Neural cell (in vitro differentiated cells): ENCODE results near the gene OR52E5.

Experiments
- EZH2 ChIP-seq: fragments of 200-600, 300-800 bp; shearing (Covaris generic), sonication (generic); IDR thresholded peaks from 2 replicates; pipeline ENCODE4 v1.6.1; 2014; ENCODE audit warnings: antibody characterized with exemption, low read length, borderline replicate concordance, mild to moderate bottlenecking; ENCODE audit not compliant: insufficient read depth, poor library complexity, severe bottlenecking
- POLR2AphosphoS5 ChIP-seq: IDR thresholded peaks from 2 replicates; pipeline ENCODE4 v1.6.1; 2012
- RAD21 ChIP-seq: fragments of 450-650 bp; conservative IDR thresholded peaks from 2 replicates; pipeline ENCODE4 v1.6.1; 2014; ENCODE audit warnings: antibody characterized with exemption, mild to moderate bottlenecking, moderate library complexity
- TF ChIP-seq, protein P1 (sequence below): fragments of 450-650 bp; IDR thresholded peaks from 2 replicates; pipeline ENCODE4 v1.5.1; 2014; ENCODE audit warnings: antibody characterized with exemption, mild to moderate bottlenecking, moderate library complexity; ENCODE audit not compliant: poor library complexity, severe bottlenecking
- TF ChIP-seq, protein P2 (sequence below): IDR thresholded peaks from 2 replicates; pipeline ENCODE4 v1.6.1; 2012; ENCODE audit warnings: borderline replicate concordance

DNA sequence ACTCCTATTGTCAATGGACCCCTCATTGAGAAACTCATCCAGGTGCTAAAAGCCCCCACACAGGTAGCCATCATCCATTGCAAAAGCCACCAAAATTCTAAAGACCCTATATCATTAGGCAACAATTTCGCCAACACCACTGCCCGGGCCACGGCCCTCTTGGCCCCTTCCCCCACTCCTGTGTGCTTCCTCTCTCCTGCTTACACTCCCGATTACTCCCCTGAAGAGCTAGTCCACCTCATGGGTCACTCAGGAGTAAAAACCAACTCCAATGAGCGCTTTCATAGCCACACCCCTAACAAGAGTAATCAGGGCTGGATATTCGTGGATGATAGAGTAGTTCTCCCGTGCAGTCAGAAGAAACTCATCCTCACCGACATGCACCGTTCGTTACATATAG lies 40.1 kb downstream of the OR52E5 start:
- TF ChIP-seq, protein P1, sequence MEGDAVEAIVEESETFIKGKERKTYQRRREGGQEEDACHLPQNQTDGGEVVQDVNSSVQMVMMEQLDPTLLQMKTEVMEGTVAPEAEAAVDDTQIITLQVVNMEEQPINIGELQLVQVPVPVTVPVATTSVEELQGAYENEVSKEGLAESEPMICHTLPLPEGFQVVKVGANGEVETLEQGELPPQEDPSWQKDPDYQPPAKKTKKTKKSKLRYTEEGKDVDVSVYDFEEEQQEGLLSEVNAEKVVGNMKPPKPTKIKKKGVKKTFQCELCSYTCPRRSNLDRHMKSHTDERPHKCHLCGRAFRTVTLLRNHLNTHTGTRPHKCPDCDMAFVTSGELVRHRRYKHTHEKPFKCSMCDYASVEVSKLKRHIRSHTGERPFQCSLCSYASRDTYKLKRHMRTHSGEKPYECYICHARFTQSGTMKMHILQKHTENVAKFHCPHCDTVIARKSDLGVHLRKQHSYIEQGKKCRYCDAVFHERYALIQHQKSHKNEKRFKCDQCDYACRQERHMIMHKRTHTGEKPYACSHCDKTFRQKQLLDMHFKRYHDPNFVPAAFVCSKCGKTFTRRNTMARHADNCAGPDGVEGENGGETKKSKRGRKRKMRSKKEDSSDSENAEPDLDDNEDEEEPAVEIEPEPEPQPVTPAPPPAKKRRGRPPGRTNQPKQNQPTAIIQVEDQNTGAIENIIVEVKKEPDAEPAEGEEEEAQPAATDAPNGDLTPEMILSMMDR, result no peak
- TF ChIP-seq EZH2, result no peak
- TF ChIP-seq, protein P2, sequence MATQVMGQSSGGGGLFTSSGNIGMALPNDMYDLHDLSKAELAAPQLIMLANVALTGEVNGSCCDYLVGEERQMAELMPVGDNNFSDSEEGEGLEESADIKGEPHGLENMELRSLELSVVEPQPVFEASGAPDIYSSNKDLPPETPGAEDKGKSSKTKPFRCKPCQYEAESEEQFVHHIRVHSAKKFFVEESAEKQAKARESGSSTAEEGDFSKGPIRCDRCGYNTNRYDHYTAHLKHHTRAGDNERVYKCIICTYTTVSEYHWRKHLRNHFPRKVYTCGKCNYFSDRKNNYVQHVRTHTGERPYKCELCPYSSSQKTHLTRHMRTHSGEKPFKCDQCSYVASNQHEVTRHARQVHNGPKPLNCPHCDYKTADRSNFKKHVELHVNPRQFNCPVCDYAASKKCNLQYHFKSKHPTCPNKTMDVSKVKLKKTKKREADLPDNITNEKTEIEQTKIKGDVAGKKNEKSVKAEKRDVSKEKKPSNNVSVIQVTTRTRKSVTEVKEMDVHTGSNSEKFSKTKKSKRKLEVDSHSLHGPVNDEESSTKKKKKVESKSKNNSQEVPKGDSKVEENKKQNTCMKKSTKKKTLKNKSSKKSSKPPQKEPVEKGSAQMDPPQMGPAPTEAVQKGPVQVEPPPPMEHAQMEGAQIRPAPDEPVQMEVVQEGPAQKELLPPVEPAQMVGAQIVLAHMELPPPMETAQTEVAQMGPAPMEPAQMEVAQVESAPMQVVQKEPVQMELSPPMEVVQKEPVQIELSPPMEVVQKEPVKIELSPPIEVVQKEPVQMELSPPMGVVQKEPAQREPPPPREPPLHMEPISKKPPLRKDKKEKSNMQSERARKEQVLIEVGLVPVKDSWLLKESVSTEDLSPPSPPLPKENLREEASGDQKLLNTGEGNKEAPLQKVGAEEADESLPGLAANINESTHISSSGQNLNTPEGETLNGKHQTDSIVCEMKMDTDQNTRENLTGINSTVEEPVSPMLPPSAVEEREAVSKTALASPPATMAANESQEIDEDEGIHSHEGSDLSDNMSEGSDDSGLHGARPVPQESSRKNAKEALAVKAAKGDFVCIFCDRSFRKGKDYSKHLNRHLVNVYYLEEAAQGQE, result no peak
- TF ChIP-seq RAD21, result no peak
- no peak for TF ChIP-seq POLR2AphosphoS5
